ENCODE measurements around the gene AHRR.

GRCh38 chr5:316210-317085 is 5.1 kb upstream of the AHRR start:
- TF ChIP-seq POLR2AphosphoS5 (IDR thresholded peaks at IDR 0.05; ENCODE audit: low read depth, low read length) (no peak), SIN3A (IDR thresholded peaks at IDR 0.05; ENCODE audit: borderline replicate concordance, insufficient read depth, low read length) (no peak), REST (IDR thresholded peaks at IDR 0.05; ENCODE audit: insufficient read depth in 1 of 2, low read depth in 2 of 2, low read length in 2 of 2) (no peak)

All from PFSK-1 (cell line).